ENCODE data around the gene AK5. TPM values are rescaled to one million over a fixed set of nuclear protein-coding genes. Genes with fewer than 3 reads are reported as not detected.

Gene AK5
- total and polyA plus RNA-seq, 2 of the 4 experiments (the other 2 are of a cell fraction), result 22.5 to 25.8 TPM

- Histone ChIP-seq H3K79me1 (ENCODE audit: low read depth in 1 of 2, low read length in 2 of 2) (peaks cover 0 to 28% of the 10 kb centered on the region in 2 experiments; a peak in 2 of 4 replicates), H2BK20ac (ENCODE audit: low read depth, low read length) (0 out of 2 replicates have a peak overlapping the region, but pooled peaks have one; percentile 4), H3K56ac (ENCODE audit: extremely low read depth, insufficient read depth, low read length) (no peak overlapping the region), H3K9ac (ENCODE audit: low read depth, low read length) (no peak overlapping the region), H2AK9ac (replicated peaks; ENCODE audit: low read depth, low read length, poor library complexity) (no peak overlapping the region), H3K4me3 (ENCODE audit: insufficient read depth, low read depth, low read length) (no peak overlapping the region), H3K36me3 (ENCODE audit: control insufficient read depth, insufficient read depth, low read length) (no peaks in the 10 kb centered on the region), H3K27me3 (ENCODE audit: control insufficient read depth, insufficient read depth, low read length) (no peaks in the 10 kb centered on the region), H4K5ac (ENCODE audit: low read depth, low read length) (no peak overlapping the region; the same call in 1 of the 2 replicates), H3K4me1 (ENCODE audit: control insufficient read depth, insufficient read depth, low read length) (peaks cover 18% of the 10 kb centered on the region), H4K91ac (ENCODE audit: insufficient read depth, low read depth, low read length) (0 out of 2 replicates have a peak overlapping the region, but pooled peaks have one; percentile 17), H3K9me3 (ENCODE audit: control insufficient read depth, insufficient read depth, low read length) (no peaks in the 10 kb centered on the region), H3K18ac (ENCODE audit: low read depth, low read length) (no peak overlapping the region; the same call in 1 of the 2 replicates), H4K20me1 (ENCODE audit: insufficient read depth, low read length) (no peaks in the 10 kb centered on the region), H3K27ac (ENCODE audit: insufficient read depth, low read length) (no peak overlapping the region), H4K8ac (ENCODE audit: low read depth in 2 of 2, low read length in 2 of 2) (peak overlapping the region in 1 of 2 experiments; percentile 19; a peak in 1 of 4 replicates), H2AFZ (replicated peaks; ENCODE audit: low read length, poor library complexity) (no peak overlapping the region), H3K4ac (ENCODE audit: low read depth, low read length) (peak overlapping the region; percentile 17; the same call in 1 of the 2 replicates), H2BK15ac (ENCODE audit: low read depth, low read length) (0 out of 3 replicates have a peak overlapping the region, but pooled peaks have one; percentile 61), H3K23ac (ENCODE audit: low read depth, low read length) (peak overlapping the region; percentile 24; the same call in 1 of the 2 replicates), H2BK120ac (ENCODE audit: low read depth, low read length) (peak overlapping the region; percentile 39; the same call in 1 of the 2 replicates), H3K4me2 (ENCODE audit: low read depth, low read length) (no peak overlapping the region), H2AK5ac (ENCODE audit: low read depth, low read length) (peak overlapping the region; percentile 52), H3K9me1 (ENCODE audit: insufficient read depth, low read length) (peaks cover 6% of the 10 kb centered on the region), H3K14ac (replicated peaks; ENCODE audit: low read depth, low read length) (no peak overlapping the region), H2BK5ac (ENCODE audit: low read depth, low read length, poor library complexity, severe bottlenecking) (peak overlapping the region; percentile 2)
- intact Hi-C loops (cut with micrococcal nuclease), result no loop called here
- no TSS peak for BruUV-seq (replicated peaks)
- 76% methylated on average over 6 of the region's 8 CpGs; no CpG with 5 or more reads in 1 of the 2 experiments for WGBS, 2 experiments (ENCODE audit: extremely low coverage in 2 of 2, insufficient read length in 1 of 2)
- ChIA-PET CTCF (interaction anchor here (0.6 to 1.1 kb wide), 2 partner anchors 11 to 15 kb away, joined by 3 to 4 read pairs; no protein-coding TSS in a partner anchor), POLR2A (ENCODE audit: unreplicated experiment) (interaction anchor here (0.6 kb wide), 1 partner anchor 381 kb away, joined by 4 read pairs; no protein-coding TSS in a partner anchor)
- DNase-seq (no peak), ATAC-seq (ENCODE audit: low read depth) (no peak)
- dilution Hi-C loops (cut with HindIII; ENCODE audit: low sequenced_read_pairs, unreplicated experiment), result no loop called here
- TF ChIP-seq CHD1 (IDR thresholded peaks at IDR 0.05; ENCODE audit: low read depth, low read length), result no peak
- TF ChIP-seq RFX5 (IDR thresholded peaks at IDR 0.05; ENCODE audit: low read depth, low read length), result no peak
- TF ChIP-seq NFE2L2 (IDR thresholded peaks at IDR 0.05; ENCODE audit: low read depth, low read length), result no peak
- TF ChIP-seq MAZ (IDR thresholded peaks at IDR 0.05; ENCODE audit: borderline replicate concordance, low read depth, low read length), result no peak
- TF ChIP-seq RCOR1 (IDR thresholded peaks at IDR 0.05; ENCODE audit: insufficient replicate concordance, low read length), result no peak
- TF ChIP-seq POLR2A (IDR thresholded peaks at IDR 0.05; ENCODE audit: low read depth, low read length), result no peak
- TF ChIP-seq SMC3 (IDR thresholded peaks at IDR 0.05; ENCODE audit: low read depth, low read length), result no peak
- TF ChIP-seq CTCF (conservative IDR thresholded peaks at IDR 0.05; ENCODE audit: low read depth, low read length), result no peak
- TF ChIP-seq BHLHE40 (IDR thresholded peaks at IDR 0.05; ENCODE audit: low read depth, low read length), result no peak
- TF ChIP-seq MXI1 (IDR thresholded peaks at IDR 0.05; ENCODE audit: borderline replicate concordance, low read depth, low read length), result no peak
- TF ChIP-seq ELK1 (IDR thresholded peaks at IDR 0.05; ENCODE audit: borderline replicate concordance, low read depth, low read length), result no peak
- no peak for TF ChIP-seq USF2 (IDR thresholded peaks at IDR 0.05; ENCODE audit: low read depth, low read length)
- no peak for TF ChIP-seq RAD21 (IDR thresholded peaks at IDR 0.05; ENCODE audit: low read length)
- in situ Hi-C loops (cut with MboI; ENCODE audit: low sequenced_read_pairs), result no loop called here
Observed at GRCh38 chr1:77544845-77545244, 263.0 kb downstream of the AK5 start.
